ENCODE data around the gene HDDC3. TPM values are rescaled to one million over a fixed set of nuclear protein-coding genes. Genes with fewer than 3 reads are reported as not detected.

Gene HDDC3
- total and polyA plus RNA-seq, 2 experiments from 2014 or later, result 9.7 to 11.1 TPM

DNA sequence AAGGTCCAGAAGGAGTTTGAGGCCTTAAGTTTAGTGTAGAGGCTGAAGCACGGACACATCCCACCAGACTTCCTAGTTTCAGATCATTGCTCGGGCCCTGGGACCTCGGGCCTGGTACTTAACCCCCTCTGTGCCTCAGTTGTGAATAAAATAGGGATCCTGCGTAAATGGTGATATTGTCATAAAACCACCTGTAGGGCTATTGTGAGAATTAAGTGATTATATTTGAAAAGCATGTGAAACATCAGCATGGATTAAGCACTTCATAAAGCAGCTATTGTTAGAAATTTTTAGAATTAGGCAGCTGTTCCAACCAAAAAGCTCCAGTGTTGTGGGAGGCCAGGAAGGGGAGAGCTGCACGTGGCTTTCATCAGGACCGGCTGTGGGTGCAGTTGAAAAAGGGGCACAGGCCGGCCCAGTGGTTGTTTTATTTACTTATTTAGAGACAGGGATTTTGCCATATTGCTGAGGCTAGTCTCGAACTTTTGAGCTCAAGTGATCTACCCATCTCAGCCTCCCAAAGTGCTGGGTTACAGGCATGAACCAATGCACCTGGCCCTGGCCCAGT, 26.8 kb upstream of the HDDC3 start:
- TF ChIP-seq EZH2phosphoT487 (IDR thresholded peaks at IDR 0.05; ENCODE audit: insufficient read depth, low read depth) (no peak), EZH2 (IDR thresholded peaks at IDR 0.05; ENCODE audit: insufficient read depth, poor library complexity, severe bottlenecking) (no peak)
- in situ Hi-C loops (cut with MboI), result no loop called here
- DNase-seq, result no peak
- no peaks in the 10 kb centered on the region for H3K27me3 ChIP-seq (replicated peaks; ENCODE audit: insufficient read depth)
- H3K9ac ChIP-seq, result no peak overlapping the region
- no peak overlapping the region for H3K4me2 ChIP-seq (ENCODE audit: unreplicated experiment)
- peaks cover 12% of the 10 kb centered on the region; the same call in 1 of the 2 replicates for H3K4me1 ChIP-seq (ENCODE audit: insufficient read depth)
- H3K9me3 ChIP-seq (ENCODE audit: low read depth), result no peaks in the 10 kb centered on the region
- H3K79me2 ChIP-seq (ENCODE audit: insufficient read depth), result no peaks in the 10 kb centered on the region
- no peaks in the 10 kb centered on the region for H3K9me2 ChIP-seq (ENCODE audit: insufficient read depth)
- H4K20me1 ChIP-seq (ENCODE audit: insufficient read depth), result no peaks in the 10 kb centered on the region
- WGBS, 2 experiments (ENCODE audit: low coverage in 1 of 2, low lambda C conversion rate in 2 of 2, missing lambda C conversion rate in 2 of 2), result 85 to 89% methylated on average over 8 of the region's 8 CpGs
- H3F3A ChIP-seq (ENCODE audit: insufficient read depth), result 0 out of 2 replicates have a peak, but pooled peaks cover 7% of the 10 kb centered on the region
- no peak overlapping the region for H3K27ac ChIP-seq
- peaks cover 3% of the 10 kb centered on the region; the same call in 1 of the 2 replicates for H3K36me3 ChIP-seq (ENCODE audit: low read depth)
- no peak overlapping the region for H3K4me3 ChIP-seq
- H2AFZ ChIP-seq, result no peak overlapping the region

DNA sequence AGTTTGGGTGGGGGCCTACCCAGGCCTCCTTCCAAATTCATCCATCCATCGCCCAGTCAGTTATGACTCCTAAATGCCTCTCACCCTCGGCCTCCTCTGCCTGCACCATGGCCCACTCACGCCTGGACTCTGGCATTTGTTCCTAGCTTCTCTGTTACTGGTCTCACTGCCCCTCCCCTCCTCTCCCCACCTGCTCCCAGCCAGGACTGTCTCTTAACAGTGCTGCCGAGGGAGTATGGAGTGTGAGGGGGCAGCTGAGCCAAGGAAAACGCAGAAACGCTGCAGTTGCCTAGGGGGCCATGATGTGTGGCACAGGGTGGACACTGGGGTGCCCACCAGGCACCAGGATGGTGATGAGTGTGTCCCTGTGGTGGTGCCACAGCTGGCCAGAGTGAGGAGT, 25.4 kb upstream of the HDDC3 start:
- no peaks in the 10 kb centered on the region for H4K20me1 ChIP-seq (ENCODE audit: insufficient read depth)
- H3K79me2 ChIP-seq (ENCODE audit: insufficient read depth), result no peaks in the 10 kb centered on the region
- peak overlapping the region; percentile 77 for H2AFZ ChIP-seq
- in situ Hi-C loops (cut with MboI), result no loop called here
- H3K27me3 ChIP-seq (replicated peaks; ENCODE audit: insufficient read depth), result no peaks in the 10 kb centered on the region
- TF ChIP-seq EZH2 (IDR thresholded peaks at IDR 0.05; ENCODE audit: insufficient read depth, poor library complexity, severe bottlenecking) (no peak), EZH2phosphoT487 (IDR thresholded peaks at IDR 0.05; ENCODE audit: insufficient read depth, low read depth) (no peak)
- H3K27ac ChIP-seq, result no peak overlapping the region
- H3K9ac ChIP-seq, result peak overlapping the region; percentile 75
- H3F3A ChIP-seq (ENCODE audit: insufficient read depth), result 0 out of 2 replicates have a peak, but pooled peaks cover 2% of the 10 kb centered on the region
- peak overlapping the region; percentile 98 for H3K4me2 ChIP-seq (ENCODE audit: unreplicated experiment)
- DNase-seq, result no peak
- H3K9me2 ChIP-seq (ENCODE audit: insufficient read depth), result no peaks in the 10 kb centered on the region
- no peaks in the 10 kb centered on the region for H3K36me3 ChIP-seq (ENCODE audit: low read depth)
- no peaks in the 10 kb centered on the region for H3K9me3 ChIP-seq (ENCODE audit: low read depth)
- WGBS, 2 experiments (ENCODE audit: low coverage in 1 of 2, low lambda C conversion rate in 2 of 2, missing lambda C conversion rate in 2 of 2), result 69 to 75% methylated on average over 6 of the region's 6 CpGs
- H3K4me1 ChIP-seq (ENCODE audit: insufficient read depth), result peaks cover 12% of the 10 kb centered on the region; the same call in 1 of the 2 replicates
- H3K4me3 ChIP-seq, result peak overlapping the region; percentile 71; the same call in 1 of the 2 replicates

DNA sequence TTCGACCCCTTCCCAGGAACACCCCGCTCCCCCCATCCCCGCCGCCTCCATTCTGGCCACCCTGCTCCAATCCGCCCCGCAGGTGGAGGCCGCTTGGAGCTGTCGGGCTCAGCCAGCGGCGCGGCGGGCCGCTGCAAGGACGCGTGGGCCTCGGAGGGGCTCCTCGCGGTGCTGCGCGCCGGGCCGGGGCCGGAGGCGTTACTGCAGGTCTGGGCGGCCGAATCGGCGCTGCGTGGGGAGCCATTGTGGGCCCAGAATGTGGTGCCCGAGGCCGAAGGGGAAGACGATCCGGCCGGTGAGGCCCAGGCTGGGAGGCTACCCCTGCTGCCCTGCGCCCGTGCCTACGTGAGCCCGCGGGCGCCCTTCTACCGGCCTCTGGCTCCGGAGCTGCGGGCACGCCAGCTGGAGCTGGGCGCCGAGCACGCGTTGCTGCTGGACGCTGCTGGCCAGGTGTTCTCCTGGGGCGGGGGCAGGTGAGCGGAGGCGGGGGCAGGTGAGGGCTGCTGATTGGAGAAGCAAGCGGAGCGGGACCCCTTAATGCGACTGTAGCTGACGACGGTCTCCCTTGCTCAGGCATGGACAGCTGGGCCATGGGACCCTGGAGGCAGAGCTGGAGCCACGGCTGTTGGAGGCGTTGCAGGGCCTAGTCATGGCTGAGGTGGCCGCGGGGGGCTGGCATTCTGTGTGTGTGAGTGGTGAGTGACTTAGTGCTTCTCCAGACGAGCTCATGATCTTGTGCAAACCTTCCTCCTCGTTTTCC, 24.9 kb upstream of the HDDC3 start:
- Histone ChIP-seq H3K27ac (0 out of 2 replicates have a peak overlapping the region, but pooled peaks have one; percentile 37), H3K9me3 (ENCODE audit: low read depth) (no peaks in the 10 kb centered on the region), H3K9me2 (ENCODE audit: insufficient read depth) (no peaks in the 10 kb centered on the region), H3K79me2 (ENCODE audit: insufficient read depth) (no peaks in the 10 kb centered on the region), H3K36me3 (ENCODE audit: low read depth) (no peaks in the 10 kb centered on the region), H3K9ac (peak overlapping the region; percentile 75), H3K4me3 (peak overlapping the region; percentile 71), H4K20me1 (ENCODE audit: insufficient read depth) (no peaks in the 10 kb centered on the region), H3K27me3 (replicated peaks; ENCODE audit: insufficient read depth) (no peaks in the 10 kb centered on the region), H3K4me2 (ENCODE audit: unreplicated experiment) (peak overlapping the region; percentile 98), H2AFZ (peak overlapping the region; percentile 77), H3K4me1 (ENCODE audit: insufficient read depth) (peaks cover 12% of the 10 kb centered on the region; the same call in 1 of the 2 replicates), H3F3A (ENCODE audit: insufficient read depth) (no peaks in the 10 kb centered on the region)
- in situ Hi-C loops (cut with MboI), result no loop called here
- DNase-seq, result peak; percentile 79
- WGBS, 2 experiments (ENCODE audit: low coverage in 1 of 2, low lambda C conversion rate in 2 of 2, missing lambda C conversion rate in 2 of 2), result 4 to 6% methylated on average over 50 to 53 of the region's 63 CpGs
- TF ChIP-seq EZH2phosphoT487 (IDR thresholded peaks at IDR 0.05; ENCODE audit: insufficient read depth, low read depth) (no peak), EZH2 (IDR thresholded peaks at IDR 0.05; ENCODE audit: insufficient read depth, poor library complexity, severe bottlenecking) (no peak)

DNA sequence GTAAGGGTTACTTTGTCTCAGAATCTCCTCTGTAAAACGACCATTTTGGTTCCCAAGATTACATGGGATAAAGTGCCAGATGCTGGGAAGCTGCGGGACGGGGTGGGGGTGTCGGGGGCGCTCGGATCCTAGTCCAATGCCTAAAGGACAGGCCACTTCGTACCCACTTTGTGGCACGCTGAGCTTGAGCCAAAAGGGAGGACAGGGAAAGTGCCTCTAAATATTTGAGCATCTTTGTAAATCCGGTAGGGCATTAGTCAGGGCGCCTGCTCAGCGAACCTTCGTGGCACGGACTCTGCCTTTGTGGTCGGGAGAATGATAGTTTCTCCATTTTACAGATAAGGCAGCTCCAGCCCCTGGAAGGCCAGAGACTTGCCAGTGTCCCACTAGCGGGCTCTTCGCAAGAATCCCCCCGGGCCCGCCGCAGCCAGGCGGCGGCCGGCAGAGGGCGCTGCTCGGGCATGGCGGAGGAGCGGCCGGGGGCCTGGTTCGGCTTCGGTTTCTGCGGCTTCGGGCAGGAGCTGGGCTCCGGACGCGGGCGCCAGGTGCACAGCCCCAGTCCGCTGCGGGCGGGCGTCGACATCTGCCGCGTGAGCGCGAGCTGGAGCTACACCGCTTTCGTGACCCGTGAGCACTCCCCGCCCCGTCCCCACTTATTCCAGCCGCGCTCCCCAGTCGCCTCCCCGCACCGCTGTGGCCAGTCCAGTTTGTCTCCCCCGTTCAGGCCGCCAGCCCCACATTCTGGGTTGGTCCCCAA, 24.1 kb upstream of the HDDC3 start:
- no peaks in the 10 kb centered on the region for H4K20me1 ChIP-seq (ENCODE audit: insufficient read depth)
- H2AFZ ChIP-seq, result peak overlapping the region; percentile 77
- in situ Hi-C loops (cut with MboI), result no loop called here
- no peak for TF ChIP-seq EZH2phosphoT487 (IDR thresholded peaks at IDR 0.05; ENCODE audit: insufficient read depth, low read depth)
- no peak for TF ChIP-seq EZH2 (IDR thresholded peaks at IDR 0.05; ENCODE audit: insufficient read depth, poor library complexity, severe bottlenecking)
- H3K4me1 ChIP-seq (ENCODE audit: insufficient read depth), result peaks cover 12% of the 10 kb centered on the region; the same call in 1 of the 2 replicates
- peak overlapping the region; percentile 71 for H3K4me3 ChIP-seq
- peak overlapping the region; percentile 75 for H3K9ac ChIP-seq
- H3K79me2 ChIP-seq (ENCODE audit: insufficient read depth), result no peaks in the 10 kb centered on the region
- H3K4me2 ChIP-seq (ENCODE audit: unreplicated experiment), result peak overlapping the region; percentile 98
- peaks cover 6% of the 10 kb centered on the region; the same call in 1 of the 2 replicates for H3F3A ChIP-seq (ENCODE audit: insufficient read depth)
- no peaks in the 10 kb centered on the region for H3K9me3 ChIP-seq (ENCODE audit: low read depth)
- no peaks in the 10 kb centered on the region for H3K9me2 ChIP-seq (ENCODE audit: insufficient read depth)
- DNase-seq, result peak; percentile 85
- H3K27me3 ChIP-seq (replicated peaks; ENCODE audit: insufficient read depth), result no peaks in the 10 kb centered on the region
- 4% methylated on average over 40 to 51 of the region's 56 CpGs for WGBS, 2 experiments (ENCODE audit: low coverage in 1 of 2, low lambda C conversion rate in 2 of 2, missing lambda C conversion rate in 2 of 2)
- no peaks in the 10 kb centered on the region for H3K36me3 ChIP-seq (ENCODE audit: low read depth)
- H3K27ac ChIP-seq, result no peak overlapping the region
